ENCODE results near the gene RCBTB2.

Gene RCBTB2

GRCh38 chr13:48562296-48563066 lies 29.6 kb upstream of the RCBTB2 start:
- FAIRE-seq = no peak

DNA sequence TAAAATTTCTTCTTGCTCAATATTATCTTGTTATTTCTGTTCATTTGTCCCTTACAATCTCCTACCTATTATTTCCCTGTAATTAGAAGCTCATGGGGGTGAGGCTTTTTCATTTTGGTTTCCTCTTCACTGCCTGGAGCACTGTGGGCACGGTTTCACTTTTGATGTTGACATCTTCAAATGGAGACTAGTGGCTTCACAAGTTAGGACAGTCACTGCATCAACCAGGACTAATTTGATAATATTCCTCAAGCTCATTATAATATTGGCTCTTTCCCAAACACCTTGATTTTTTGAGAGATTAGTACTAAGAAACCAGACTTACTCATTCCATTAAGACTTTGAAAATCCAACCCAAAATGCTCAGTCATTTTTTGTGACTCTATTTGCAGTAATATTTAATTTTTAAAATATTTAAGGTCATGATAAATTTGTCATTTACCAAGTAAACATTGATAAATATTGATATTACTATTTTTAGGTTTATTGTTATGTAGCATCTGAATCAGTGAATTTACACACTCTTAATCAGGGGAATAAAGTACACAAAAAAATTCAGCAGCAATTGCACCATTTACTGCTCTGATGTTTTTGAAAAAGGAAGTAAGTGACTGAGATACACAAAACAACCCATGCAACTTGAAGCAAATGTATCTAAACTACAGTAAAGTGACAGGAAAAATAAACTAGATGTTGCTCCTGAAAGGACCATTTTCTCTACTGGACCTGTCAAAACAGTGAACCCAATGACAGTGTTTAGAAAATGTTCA lies 28.8 kb upstream of the RCBTB2 start:
- FAIRE-seq = no peak

GRCh38 chr13:48560657-48561337 lies 27.9 kb upstream of the RCBTB2 start:
- FAIRE-seq = no peak

DNA sequence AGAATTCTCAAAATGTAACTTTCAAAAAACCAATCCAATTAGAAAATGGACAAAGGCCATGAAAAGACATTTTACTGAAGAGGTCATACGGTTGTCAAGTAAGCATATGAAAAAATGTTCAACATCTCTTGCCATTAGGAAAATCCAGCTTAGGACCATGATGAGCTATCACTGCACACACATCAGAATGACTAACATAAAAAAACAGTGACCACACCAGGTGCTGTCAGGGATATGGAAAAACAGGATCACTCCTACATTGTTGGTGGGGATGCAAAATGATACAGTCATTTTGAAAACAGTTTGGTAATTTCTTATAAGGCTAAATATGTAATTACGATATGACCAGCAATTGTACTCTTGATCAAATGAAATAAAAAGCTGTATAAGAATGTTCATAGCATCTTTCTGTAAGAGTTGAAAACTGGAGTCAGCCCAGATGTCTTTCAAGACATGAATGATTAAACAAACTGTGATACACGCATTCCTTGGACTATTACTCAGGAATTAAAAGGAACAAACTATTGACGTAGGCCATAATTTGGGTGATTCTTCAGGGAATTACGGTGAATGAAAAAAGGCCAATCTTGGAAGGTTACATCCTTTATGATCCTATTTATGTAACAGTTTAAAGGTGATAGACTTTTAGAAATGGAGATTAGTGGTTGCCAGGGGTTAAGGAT lies 26.9 kb upstream of the RCBTB2 start:
- no peak for FAIRE-seq

GRCh38 chr13:48556817-48557216 lies 23.9 kb upstream of the RCBTB2 start:
- FAIRE-seq = no peak

DNA sequence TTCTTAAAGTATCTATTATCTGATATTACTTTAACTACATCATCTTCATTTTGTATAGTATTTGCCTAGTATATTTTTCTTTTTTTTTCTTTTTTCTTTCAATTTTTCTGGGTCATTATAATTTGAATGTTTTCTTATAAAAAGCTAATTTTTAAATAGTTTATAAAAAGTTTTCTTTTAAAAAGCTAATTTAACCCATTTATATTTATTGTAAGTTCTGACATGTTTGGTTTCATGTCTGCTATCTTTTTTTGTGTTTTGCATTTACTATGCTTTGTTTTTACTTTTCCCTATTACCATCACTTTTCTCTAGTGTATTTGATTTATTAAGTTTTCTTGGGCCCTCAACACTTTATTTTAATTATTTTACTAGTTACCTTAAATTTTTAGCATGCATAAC lies 22.6 kb upstream of the RCBTB2 start:
- FAIRE-seq = peak; percentile 84

GRCh38 chr13:48551329-48551728 lies 18.4 kb upstream of the RCBTB2 start:
- FAIRE-seq = no peak

DNA sequence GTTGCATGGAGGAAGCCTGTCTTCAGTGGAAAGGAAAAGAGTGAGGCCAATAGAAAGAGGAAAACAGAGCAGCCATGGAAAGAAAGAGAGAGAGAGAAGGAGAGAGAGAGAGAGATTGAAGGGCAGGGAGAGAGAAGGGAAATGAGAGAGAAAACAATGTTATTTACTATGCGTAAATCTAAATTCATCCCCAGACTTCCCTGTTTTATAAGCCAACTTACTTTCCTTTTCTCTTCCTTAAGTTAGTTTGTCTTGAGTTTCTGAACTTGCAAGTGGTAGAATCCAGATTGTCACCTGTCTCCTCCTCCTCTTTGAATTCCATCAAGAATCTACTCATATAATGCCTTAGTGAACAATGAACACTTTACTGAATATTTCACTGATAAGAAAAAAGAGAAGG lies 16.8 kb upstream of the RCBTB2 start:
- FAIRE-seq = no peak

- FAIRE-seq = no peak
Measured at GRCh38 chr13:48547663-48548092, 14.8 kb upstream of the RCBTB2 start.

- no peak for FAIRE-seq
Measured at GRCh38 chr13:48545608-48546007, 12.7 kb upstream of the RCBTB2 start.

- no peak for FAIRE-seq
Measured at GRCh38 chr13:48542581-48543341, 9.9 kb upstream of the RCBTB2 start.

DNA sequence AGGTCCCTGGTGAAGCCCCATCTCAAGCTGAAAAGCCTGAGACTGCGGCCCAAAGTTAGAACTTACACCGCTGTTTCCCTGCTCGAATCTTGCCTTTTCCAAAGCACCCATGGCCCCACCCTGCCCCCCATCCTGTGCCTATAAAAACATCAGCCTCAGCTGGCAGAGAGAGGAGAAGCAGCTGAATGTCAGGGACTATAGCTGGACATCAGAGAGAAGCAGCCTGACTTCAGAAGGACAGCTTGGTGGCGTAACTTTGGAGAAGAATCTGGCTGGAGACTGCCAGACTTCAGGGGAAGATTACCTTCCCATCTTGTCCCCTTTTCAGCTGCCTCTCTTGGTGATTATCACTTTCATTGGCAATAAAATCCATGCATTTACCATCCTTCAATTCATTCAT lies 9.3 kb upstream of the RCBTB2 start:
- no peak for FAIRE-seq

DNA sequence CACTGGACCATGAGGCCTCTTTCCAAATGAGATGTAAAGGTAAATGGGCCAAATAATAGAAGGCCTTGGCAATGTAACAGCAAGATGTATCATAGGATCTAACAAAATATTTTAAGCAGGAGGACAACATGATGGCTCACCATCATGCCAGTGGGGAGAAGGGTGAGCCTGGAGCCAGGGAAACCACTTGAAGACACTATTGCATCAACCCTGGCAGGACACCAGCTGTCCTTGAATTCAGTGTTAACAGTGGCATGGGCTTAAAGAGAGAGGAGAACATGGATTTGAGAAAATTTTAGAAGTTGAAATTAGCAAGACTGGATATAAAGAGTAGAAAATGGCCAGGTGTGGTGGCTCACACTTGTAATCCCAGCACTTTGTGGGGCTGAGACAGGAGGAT lies 6.7 kb upstream of the RCBTB2 start:
- FAIRE-seq = no peak

DNA sequence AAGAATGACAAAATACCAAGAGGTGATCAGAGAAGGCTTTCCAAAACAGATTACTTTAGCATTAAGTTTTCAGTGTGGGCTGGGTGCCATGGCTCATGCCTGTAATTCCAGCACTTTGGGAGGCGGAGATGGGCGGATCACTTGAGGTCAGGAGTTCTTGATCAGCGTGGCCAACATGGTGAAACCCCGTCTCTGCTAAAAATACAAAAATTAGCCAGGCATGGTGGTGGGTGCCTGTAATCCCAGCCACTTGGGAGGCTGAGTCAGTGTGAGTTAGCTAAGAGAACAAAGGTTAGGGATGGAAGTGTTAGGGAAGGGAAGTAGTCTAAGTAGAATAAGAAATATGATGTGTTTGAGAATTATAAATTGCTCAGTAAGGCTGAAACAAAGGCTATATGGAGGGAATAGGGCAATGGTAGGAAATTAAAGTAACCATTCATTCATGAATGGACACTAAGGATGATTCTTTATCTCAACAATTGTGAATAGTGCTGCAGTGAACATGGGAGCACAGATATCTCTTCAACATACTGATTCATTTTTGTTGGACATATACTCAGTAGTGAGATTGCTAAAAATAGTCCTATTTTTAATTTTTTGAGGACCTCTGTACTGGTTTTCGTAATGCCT lies 3.9 kb upstream of the RCBTB2 start:
- FAIRE-seq = no peak

DNA sequence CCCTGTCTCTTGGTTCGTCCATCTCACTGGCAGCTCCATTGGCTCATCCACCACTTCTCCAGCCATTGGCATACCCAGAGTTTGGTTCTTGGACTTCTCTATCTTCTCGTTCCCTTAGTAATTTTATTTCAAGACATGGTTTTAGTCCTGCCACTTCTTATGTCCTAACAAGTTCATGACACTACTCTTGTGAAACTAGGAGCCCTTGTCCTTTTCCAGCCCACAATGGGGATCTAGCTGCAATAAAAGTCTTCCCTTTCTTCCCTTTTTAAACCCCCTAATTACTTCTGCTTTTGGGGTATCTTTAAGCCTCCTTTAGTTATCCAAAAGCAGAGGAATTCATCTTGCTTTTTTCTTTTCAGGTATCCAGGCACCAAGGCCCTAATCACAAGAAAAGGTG lies 2.9 kb upstream of the RCBTB2 start:
- no peak for FAIRE-seq

DNA sequence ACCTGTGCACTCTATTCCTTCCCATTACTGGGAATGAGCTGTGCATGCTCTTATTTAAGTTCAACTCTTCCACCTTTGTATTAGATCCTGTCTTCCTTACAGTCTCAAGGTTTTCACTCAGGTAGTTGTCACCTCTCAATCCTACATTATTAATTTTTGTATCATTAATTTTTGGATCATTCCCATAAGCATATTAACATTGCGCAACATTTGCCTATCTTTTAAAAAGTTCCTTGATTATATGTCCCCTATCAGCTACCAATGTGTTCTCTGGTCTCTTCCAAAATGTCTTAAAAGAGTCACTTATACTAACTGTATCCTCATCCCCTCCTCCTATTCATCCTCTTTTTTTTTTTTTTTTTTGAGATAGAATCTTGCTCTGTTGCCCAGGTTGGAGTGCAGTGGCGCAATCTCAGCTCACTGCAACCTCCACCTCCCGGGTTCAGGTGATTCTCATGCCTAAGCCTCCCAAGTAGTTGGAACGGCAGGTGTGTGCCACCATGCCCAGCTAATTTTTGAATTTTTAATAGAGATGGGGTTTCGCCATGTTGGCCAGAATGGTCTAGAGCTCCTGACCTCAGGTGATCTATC lies 2.1 kb upstream of the RCBTB2 start:
- no peak for FAIRE-seq

GRCh38 chr13:48533961-48534600 lies 1.2 kb upstream of the RCBTB2 start:
- no peak for FAIRE-seq

DNA sequence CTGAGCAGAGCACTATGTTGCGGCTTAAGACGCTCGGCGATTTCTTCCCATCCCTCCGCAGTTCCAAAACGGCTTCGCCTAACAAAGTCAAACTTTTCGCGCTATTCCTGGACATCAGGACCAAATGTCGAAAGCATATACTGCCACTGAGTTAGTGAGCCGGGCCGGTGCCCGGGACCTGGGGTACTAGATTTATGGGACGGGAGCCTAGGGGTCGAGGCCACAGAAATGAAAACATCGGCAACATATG lies 699 bp downstream of the RCBTB2 start:
- FAIRE-seq = no peak

GRCh38 chr13:48531416-48532255 lies 1.2 kb downstream of the RCBTB2 start:
- no peak for FAIRE-seq

DNA sequence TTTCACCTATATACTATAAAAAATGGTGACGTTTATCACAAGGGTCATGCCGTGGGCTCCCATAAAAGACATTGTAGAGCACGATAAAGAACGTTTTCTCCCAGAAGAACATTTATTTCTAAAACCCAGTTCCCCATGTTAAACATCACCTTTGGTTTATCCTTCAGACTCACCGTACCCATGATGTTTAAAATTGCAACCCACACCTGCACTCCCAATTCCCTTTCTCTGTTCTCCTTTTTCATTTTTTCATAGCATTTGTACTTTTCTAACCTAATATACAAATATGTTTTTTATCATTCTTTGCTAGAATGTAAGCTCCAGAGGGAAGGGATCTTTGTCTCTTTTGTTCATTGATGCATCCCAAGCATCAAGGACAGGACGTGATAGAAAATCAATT lies 2.0 kb downstream of the RCBTB2 start:
- no peak for FAIRE-seq

All from G401.6 (cell line).